Dedifferentiated amniotic fluid mesenchymal stem cell (primary cell): ENCODE measurements around the gene NFKBIA.
"Not testable (repeated sequence)": the region's sequence is repeated elsewhere in the genome, so short reads cannot be mapped to it uniquely, and the experiment has no call there.

Source experiments
- DNase-seq: peaks from one replicate; pipeline ENCODE4 v3.0.0-alpha.2; 2016; ENCODE audit errors: extremely low spot score

The NFKBIA gene

GRCh38 chr14:35390577-35391387 lies 13.8 kb downstream of the NFKBIA start:
- no peak for DNase-seq

GRCh38 chr14:35389315-35389667 lies 15.3 kb downstream of the NFKBIA start:
- no peak for DNase-seq

- DNase-seq: no peak
Observed at GRCh38 chr14:35388656-35389314, 15.8 kb downstream of the NFKBIA start.

DNA sequence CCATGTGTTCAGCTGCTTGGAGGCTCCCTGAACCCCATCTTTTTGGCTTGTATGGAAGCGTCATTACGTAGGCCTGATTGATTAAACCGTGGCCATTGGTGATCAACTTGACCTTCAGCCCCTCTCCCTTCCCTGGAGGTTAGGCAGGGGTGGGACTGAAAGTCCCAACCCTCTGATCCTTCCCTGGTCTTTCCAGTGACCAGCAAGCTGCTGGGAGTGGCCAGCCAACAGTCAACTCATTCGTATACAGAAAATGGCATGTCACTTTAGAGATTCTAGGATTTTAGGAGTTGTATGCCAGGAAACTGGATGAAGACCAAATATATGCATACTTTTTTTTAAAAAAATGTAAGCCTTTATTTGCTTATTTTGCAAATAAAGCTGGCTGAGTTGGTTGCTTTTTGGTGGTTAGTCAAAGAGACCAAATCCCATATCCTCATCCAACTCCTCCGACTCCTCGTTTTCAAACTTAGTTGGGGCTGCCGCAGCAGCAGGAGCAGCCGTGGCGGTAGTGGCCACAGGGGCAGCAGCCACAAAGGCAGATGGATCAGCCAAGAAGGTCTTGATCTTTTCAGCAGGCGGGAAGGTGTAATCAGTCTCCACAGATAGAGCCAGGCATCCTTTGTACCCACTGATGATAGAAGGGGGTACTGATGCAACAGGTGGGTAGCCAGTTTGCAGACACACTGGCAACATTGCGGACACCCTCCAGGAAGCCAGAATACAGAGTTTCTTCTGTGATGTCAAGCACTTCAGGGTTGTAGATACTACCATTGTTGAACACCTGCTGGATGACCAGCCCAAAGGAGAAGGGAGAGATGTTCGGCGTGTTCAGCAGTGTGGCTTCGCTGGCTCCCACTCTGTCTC lies 16.6 kb downstream of the NFKBIA start:
- DNase-seq: no peak

- no peak for DNase-seq
Observed at GRCh38 chr14:35387219-35387618, 17.3 kb downstream of the NFKBIA start.

GRCh38 chr14:35386673-35387125 lies 17.9 kb downstream of the NFKBIA start:
- no peak for DNase-seq

DNA sequence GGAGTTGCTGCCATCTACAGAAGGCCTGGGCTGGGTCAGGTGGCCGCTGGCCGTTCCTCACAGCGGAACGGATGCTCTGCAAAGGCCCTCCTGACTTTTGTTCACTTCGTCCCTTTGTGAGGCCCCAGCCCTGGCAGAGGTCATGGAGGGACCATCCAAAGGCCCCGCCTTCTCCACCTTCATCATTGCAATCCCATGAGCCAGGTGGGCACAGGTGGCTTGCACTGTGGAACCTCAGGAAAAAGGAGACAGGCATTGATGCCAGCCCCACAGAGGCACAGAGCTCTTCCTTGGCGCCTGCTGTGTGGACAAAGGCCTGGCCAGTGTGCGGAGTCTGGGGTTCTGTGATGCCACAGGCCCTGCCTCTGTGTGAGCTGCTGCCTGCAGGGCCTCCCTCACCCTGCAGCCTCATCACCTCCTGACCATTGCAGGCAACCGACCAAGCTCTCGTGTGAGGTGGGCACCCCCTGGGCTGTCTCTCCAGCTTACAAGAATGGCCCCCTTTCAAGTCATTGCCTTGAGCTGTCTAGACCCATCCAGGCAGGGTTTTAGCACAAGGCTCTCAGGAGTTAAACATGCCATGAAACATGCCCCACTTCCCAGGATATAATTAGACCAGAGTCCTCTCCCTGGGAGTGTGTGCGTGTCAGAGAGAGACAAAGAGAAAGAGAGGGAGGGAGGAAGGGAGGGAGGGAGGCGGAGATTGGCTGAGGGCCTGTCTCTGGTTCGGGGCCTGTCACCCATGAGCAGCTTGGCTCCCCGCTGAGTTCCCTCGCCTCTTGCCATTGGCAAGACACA lies 19.3 kb downstream of the NFKBIA start:
- peak; percentile 76 for DNase-seq

DNA sequence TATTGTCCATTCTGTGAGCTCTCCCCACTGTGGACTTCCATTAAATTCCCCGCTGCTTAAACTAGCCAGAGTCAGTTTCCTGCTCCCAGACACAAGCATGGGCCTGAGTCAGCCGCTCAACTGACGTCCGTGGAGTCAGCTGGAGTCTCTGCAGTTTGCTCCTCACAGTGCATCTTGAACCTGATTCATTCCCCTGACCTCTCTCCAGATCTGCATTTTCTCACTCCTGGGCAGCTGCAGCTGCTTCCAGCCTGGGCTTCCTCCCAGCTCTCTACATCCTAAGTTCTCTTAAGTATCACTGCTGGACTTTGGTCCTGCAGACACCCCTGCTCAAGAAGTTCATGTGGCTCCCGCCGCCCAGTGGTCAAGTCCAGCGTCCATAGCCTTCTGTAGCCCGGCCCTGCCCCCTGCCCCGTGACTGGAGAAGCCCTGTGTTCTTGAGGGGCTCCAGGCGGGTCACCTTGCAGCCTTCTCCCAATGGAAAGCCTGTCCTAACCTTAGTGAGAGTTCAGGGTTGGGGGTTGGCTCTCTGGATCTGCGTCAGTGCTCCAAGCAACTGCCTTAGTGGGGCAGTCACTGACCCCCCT lies 20.0 kb downstream of the NFKBIA start:
- peak; percentile 64 for DNase-seq

DNA sequence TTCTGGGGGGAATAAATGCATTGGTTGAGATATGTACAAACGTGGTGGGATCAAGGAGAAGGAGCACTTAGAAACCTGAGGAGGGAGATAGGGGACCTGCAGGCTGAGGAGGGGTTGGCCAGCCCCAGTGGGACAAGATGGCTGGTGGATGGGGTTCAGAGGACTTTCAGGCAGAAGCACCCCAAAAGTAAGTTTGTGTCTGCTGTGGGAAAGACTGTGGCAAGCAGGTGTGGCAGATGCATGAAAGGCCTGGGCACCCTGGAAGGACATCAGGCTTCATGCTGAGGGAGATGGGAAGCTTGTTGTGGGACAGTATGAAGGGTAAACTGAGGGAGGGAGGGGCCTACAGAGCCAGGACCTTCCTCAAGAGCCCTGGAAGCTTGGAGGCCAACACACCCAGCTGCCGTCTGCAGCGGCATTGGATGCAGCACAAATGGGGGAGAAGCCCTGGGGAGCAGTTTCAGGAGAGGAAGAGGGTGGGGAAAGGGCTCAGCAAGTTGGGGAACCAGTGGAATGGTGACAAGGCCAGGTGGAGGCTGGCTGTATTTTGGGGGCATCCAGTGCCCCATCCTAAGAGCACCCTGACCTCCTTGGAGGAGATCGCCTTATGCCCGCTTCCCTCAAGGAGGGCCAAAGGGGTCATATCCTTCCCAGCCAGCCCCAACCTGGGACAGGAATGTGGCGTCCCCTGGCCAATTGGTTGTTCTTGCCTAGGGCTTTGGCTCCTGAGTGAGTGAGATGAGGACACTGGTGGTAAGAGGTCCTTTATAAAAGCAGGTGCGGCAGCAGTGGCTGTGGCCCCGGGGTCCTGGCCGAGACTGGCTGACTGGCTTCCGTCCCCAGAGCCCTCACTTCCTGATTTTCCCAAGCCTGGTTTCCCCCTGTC lies 20.7 kb downstream of the NFKBIA start:
- DNase-seq: no peak

DNA sequence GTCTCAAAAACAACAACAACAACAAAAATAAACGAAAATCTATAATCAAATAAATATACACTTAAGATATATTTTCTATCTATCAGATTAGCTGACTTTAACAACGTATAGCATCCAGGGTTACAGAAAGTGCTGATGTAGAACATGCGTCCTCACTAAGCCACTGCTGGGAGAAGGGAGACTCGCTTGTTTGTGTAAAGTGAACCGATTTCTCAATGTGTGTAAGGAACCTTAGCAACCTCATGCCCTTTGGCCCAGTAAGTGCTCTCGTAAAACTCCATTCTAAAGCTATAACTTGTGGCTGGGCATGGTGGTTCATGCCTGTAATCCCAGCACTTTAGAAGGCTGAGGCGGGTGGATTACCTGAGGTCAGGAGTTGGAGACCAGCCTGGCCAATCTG lies 23.8 kb downstream of the NFKBIA start:
- no peak for DNase-seq

- not testable (repeated sequence) for DNase-seq
Observed at GRCh38 chr14:35379234-35379933, 25.2 kb downstream of the NFKBIA start.

DNA sequence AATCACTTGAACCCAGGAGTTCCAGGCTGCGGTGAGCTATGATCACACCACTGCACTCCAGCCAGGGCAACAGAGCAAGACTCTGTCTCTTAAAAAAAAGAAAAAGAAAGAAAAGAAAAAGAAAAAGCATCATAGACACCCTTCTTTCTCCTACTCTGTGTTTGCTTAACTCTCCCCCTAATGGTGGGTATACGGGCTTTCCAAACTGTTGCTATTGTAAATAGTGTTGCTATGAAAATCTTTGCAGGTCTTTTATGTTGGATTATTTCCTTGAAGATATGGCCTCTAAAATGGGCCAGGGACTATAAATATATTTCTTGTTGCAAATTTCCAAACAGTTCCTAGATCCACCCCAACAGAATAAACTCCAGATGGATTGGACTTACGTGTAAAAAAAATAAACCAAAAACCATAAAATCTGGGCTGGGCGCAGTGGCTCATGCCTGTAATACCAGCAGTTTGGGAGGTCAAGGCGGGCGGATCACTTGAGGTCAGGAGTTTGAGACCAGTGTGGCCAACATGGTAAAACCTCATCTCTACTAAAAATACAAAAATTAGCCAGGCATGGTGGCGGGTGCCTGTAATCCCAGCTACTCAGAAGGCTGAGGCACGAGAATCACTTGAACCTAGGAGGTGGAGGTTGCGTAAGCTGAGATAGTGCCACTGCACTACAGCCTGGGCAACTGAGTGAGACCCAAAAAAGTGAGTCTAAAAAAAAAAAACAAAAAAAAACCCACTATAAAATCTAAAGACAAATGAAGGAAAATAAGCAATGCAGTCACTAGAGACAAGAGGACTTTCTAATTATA lies 25.9 kb downstream of the NFKBIA start:
- DNase-seq: no peak

DNA sequence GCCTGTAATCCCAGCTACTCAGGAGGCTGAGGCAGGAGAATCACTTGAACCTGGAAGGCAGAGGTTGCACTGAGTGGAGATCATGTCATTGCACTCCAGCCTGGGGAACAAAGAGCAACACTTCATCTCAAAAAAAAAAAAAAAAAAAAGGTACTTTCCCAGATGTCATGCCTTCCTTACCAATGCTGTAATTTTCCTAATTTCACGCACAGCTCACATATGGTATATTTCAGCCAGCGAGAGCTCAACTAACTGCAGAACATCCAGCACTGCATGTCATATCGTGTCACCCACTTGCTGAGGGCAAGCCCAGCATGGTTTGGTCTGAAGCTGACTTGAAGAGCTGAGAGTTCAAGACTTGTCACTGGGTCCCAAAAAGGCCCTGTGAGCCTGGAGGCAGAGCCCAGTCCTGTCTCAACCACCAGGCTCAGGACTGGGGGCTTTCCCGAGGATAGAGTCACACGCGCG lies 29.0 kb downstream of the NFKBIA start:
- peak; percentile 36 for DNase-seq

GRCh38 chr14:35374263-35374712 lies 30.3 kb downstream of the NFKBIA start:
- DNase-seq: peak; percentile 91

- not testable (repeated sequence) for DNase-seq
Observed at GRCh38 chr14:35373208-35373607, 31.3 kb downstream of the NFKBIA start.

GRCh38 chr14:35370969-35371368 lies 33.6 kb downstream of the NFKBIA start:
- DNase-seq: no peak

DNA sequence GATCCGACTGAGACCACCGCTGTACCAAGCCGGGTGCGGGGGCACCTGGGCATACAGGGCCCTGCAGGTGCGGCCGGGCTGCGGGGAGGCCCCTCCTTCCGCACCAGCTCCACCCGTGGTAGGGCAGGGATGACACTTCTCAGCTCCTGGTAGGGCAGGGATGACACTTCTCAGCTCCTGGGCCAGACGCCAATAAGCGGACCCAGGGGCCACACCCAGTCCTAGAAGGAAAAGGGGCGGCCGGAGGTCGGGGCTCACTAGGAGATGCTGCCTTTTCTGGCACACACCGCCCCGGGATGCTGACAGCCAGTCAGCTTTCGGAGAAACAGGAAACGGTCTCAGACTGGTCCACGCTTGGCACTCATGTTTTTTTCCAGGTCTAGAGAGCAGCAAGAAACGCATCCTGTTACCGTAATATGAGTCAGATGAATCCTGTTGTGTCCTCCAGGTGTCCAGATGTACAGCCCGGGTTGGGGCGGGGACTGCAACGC lies 34.8 kb downstream of the NFKBIA start:
- no peak for DNase-seq
